IMR-90 (cell line): Measurements from ENCODE around the gene RHOT1. TPM values are rescaled to one million over a fixed set of nuclear protein-coding genes. Genes with fewer than 3 reads are reported as not detected.

Source experiments
- ATAC-seq: fragments of 200-7000 bp; cut with Tn5 transposase; 2 replicates; pipeline ENCODE4 v1.9.1; 2020; ENCODE audit warnings: low read depth, mild to moderate bottlenecking, moderate library complexity
- BruUV-seq: library from RNA; stranded (reverse); fragments of 400-500 nt; replicated peaks from 2 replicates; lab custom pipeline; 2021; lab: Mats Ljungman, UMichigan
- CTCF ChIA-PET: fragments of 300-600 bp; formaldehyde crosslinking; extraction: SDS; loops from one replicate; lab custom pipeline; 2021; ENCODE audit warnings: antibody characterized with exemption; lab: Yijun Ruan, JAX
- POLR2A ChIA-PET: fragments of 300-600 bp; sonication (Branson Sonifier 250); formaldehyde crosslinking; loops from one replicate; lab custom pipeline; 2022; ENCODE audit warnings: antibody characterized with exemption; ENCODE audit not compliant: unreplicated experiment; lab: Charles Lee
- DNase-seq: peaks from one replicate; pipeline ENCODE4 v3.0.0; 2013
- H2AFZ ChIP-seq: replicated peaks from 2 replicates; pipeline ENCODE3; 2013; ENCODE audit warnings: low read length, mild to moderate bottlenecking; ENCODE audit not compliant: poor library complexity
- H2AK5ac ChIP-seq: 2 replicates; pipeline ENCODE4 v1.6.1; 2013; ENCODE audit warnings: low read depth, low read length, inconsistent platforms
- H2AK9ac ChIP-seq: replicated peaks from 2 replicates; pipeline ENCODE3; 2013; ENCODE audit warnings: mild to moderate bottlenecking, low read depth, low read length, moderate library complexity; ENCODE audit not compliant: poor library complexity
- H2BK120ac ChIP-seq: 2 replicates; pipeline ENCODE4 v1.6.1; 2013; ENCODE audit warnings: low read depth, low read length, inconsistent platforms
- H2BK15ac ChIP-seq: 3 replicates; pipeline ENCODE4 v1.6.1; 2013; ENCODE audit warnings: low read depth, low read length, inconsistent platforms
- H2BK20ac ChIP-seq: 2 replicates; pipeline ENCODE4 v1.6.1; 2013; ENCODE audit warnings: low read depth, mild to moderate bottlenecking, inconsistent platforms, low read length, moderate library complexity
- H2BK5ac ChIP-seq: 2 replicates; pipeline ENCODE4 v1.6.1; 2013; ENCODE audit warnings: mild to moderate bottlenecking, low read depth, low read length, inconsistent platforms; ENCODE audit not compliant: poor library complexity, severe bottlenecking
- H3K14ac ChIP-seq: replicated peaks from 2 replicates; pipeline ENCODE4 v1.6.1; 2013; ENCODE audit warnings: low read depth, low read length, inconsistent platforms
- H3K18ac ChIP-seq: 2 replicates; pipeline ENCODE4 v1.6.1; 2013; ENCODE audit warnings: low read depth, low read length, control low read depth
- H3K23ac ChIP-seq: 2 replicates; pipeline ENCODE4 v1.6.1; 2013; ENCODE audit warnings: low read depth, low read length, inconsistent platforms
- H3K27ac ChIP-seq: 2 replicates; pipeline ENCODE4 v1.5.1; 2013; ENCODE audit warnings: mild to moderate bottlenecking, control low read depth, low read length; ENCODE audit not compliant: insufficient read depth
- H3K27me3 ChIP-seq: 2 replicates; pipeline ENCODE4 v1.6.1; 2013; ENCODE audit warnings: low read length; ENCODE audit not compliant: control insufficient read depth, insufficient read depth
- H3K36me3 ChIP-seq: 2 replicates; pipeline ENCODE4 v1.6.1; 2013; ENCODE audit warnings: low read length, mixed read lengths; ENCODE audit not compliant: control insufficient read depth, insufficient read depth
- H3K4ac ChIP-seq: 2 replicates; pipeline ENCODE4 v1.6.1; 2013; ENCODE audit warnings: low read depth, low read length, inconsistent platforms
- H3K4me1 ChIP-seq: 2 replicates; pipeline ENCODE4 v1.6.1; 2013; ENCODE audit warnings: low read length, mixed read lengths; ENCODE audit not compliant: control insufficient read depth, insufficient read depth
- H3K4me2 ChIP-seq: 2 replicates; pipeline ENCODE4 v1.6.1; 2013; ENCODE audit warnings: low read depth, mild to moderate bottlenecking, control low read depth, low read length, moderate library complexity
- H3K4me3 ChIP-seq: 2 replicates; pipeline ENCODE4 v1.5.1; 2013; ENCODE audit warnings: low read depth, mild to moderate bottlenecking, control low read depth, low read length, moderate library complexity; ENCODE audit not compliant: insufficient read depth
- H3K56ac ChIP-seq: 2 replicates; pipeline ENCODE4 v1.6.1; 2013; ENCODE audit warnings: low read length, inconsistent platforms; ENCODE audit not compliant: insufficient read depth; ENCODE audit errors: extremely low read depth
- H3K79me1 ChIP-seq, 2 experiments: 2 replicates each; pipeline ENCODE4 v1.6.1; 2013; ENCODE audit warnings: low read length in 2 of 2, inconsistent platforms in 1 of 2, low read depth in 1 of 2
- H3K9ac ChIP-seq: 2 replicates; pipeline ENCODE4 v1.6.1; 2013; ENCODE audit warnings: low read depth, low read length, control low read depth
- H3K9me1 ChIP-seq: 2 replicates; pipeline ENCODE4 v1.6.1; 2013; ENCODE audit warnings: low read length, inconsistent platforms; ENCODE audit not compliant: insufficient read depth
- H3K9me3 ChIP-seq: 2 replicates; pipeline ENCODE4 v1.6.1; 2013; ENCODE audit warnings: low read length; ENCODE audit not compliant: control insufficient read depth, insufficient read depth
- H4K20me1 ChIP-seq: 2 replicates; pipeline ENCODE4 v1.6.1; 2013; ENCODE audit warnings: low read length, inconsistent platforms; ENCODE audit not compliant: insufficient read depth
- H4K5ac ChIP-seq: 2 replicates; pipeline ENCODE4 v1.6.1; 2013; ENCODE audit warnings: mild to moderate bottlenecking, low read depth, low read length, control low read depth
- H4K8ac ChIP-seq, 2 experiments: 2 replicates each; pipeline ENCODE4 v1.6.1; 2013; ENCODE audit warnings: low read depth in 2 of 2, low read length in 2 of 2, control low read depth in 1 of 2, inconsistent platforms in 1 of 2
- H4K91ac ChIP-seq: 2 replicates; pipeline ENCODE4 v1.6.1; 2013; ENCODE audit warnings: low read depth, low read length, inconsistent platforms; ENCODE audit not compliant: insufficient read depth
- BHLHE40 ChIP-seq: fragments of 150-350 bp; IDR thresholded peaks from 2 replicates; pipeline ENCODE4 v1.6.1; 2016; ENCODE audit warnings: mild to moderate bottlenecking, low read depth, low read length
- CEBPB ChIP-seq: IDR thresholded peaks from 2 replicates; pipeline ENCODE4 v1.6.1; 2012; ENCODE audit warnings: low read depth, low read length, improper control_type of control experiment
- CHD1 ChIP-seq: IDR thresholded peaks from 2 replicates; pipeline ENCODE4 v1.6.1; 2012; ENCODE audit warnings: low read depth, low read length, improper control_type of control experiment
- CTCF ChIP-seq: conservative IDR thresholded peaks from 2 replicates; pipeline ENCODE4 v1.5.1; 2012; ENCODE audit warnings: mild to moderate bottlenecking, low read depth, low read length, improper control_type of control experiment
- ELK1 ChIP-seq: fragments of 150-350 bp; IDR thresholded peaks from 2 replicates; pipeline ENCODE4 v1.6.1; 2016; ENCODE audit warnings: low read depth, mild to moderate bottlenecking, low read length, moderate library complexity, borderline replicate concordance
- FOS ChIP-seq: fragments of 150-350 bp; IDR thresholded peaks from 2 replicates; pipeline ENCODE4 v1.6.1; 2016; ENCODE audit warnings: low read depth, low read length
- MAFK ChIP-seq: IDR thresholded peaks from 2 replicates; pipeline ENCODE4 v1.6.1; 2012; ENCODE audit warnings: low read depth, low read length, improper control_type of control experiment
- MAZ ChIP-seq: IDR thresholded peaks from 2 replicates; pipeline ENCODE4 v1.6.1; 2012; ENCODE audit warnings: low read depth, mild to moderate bottlenecking, low read length, improper control_type of control experiment, moderate library complexity, borderline replicate concordance
- MXI1 ChIP-seq: IDR thresholded peaks from 2 replicates; pipeline ENCODE4 v1.6.1; 2012; ENCODE audit warnings: low read depth, mild to moderate bottlenecking, low read length, moderate library complexity, borderline replicate concordance
- NFE2L2 ChIP-seq: fragments of 150-350 bp; IDR thresholded peaks from 2 replicates; pipeline ENCODE4 v1.6.1; 2016; ENCODE audit warnings: low read depth, mild to moderate bottlenecking, low read length
- POLR2A ChIP-seq: IDR thresholded peaks from 2 replicates; pipeline ENCODE4 v1.6.1; 2012; ENCODE audit warnings: mild to moderate bottlenecking, low read depth, low read length
- RAD21 ChIP-seq: IDR thresholded peaks from 2 replicates; pipeline ENCODE4 v1.6.1; 2012; ENCODE audit warnings: low read length, improper control_type of control experiment
- RCOR1 ChIP-seq: IDR thresholded peaks from 2 replicates; pipeline ENCODE4 v1.6.1; 2012; ENCODE audit warnings: mild to moderate bottlenecking, low read length, improper control_type of control experiment; ENCODE audit not compliant: insufficient replicate concordance
- RFX5 ChIP-seq: IDR thresholded peaks from 2 replicates; pipeline ENCODE4 v1.8.0; 2012; ENCODE audit warnings: low read depth, mild to moderate bottlenecking, low read length, moderate library complexity
- SMC3 ChIP-seq: fragments of 150-350 bp; IDR thresholded peaks from 2 replicates; pipeline ENCODE4 v1.6.1; 2016; ENCODE audit warnings: low read depth, mild to moderate bottlenecking, antibody characterized with exemption, low read length, moderate library complexity
- USF2 ChIP-seq: fragments of 150-350 bp; IDR thresholded peaks from 2 replicates; pipeline ENCODE4 v1.6.1; 2017; ENCODE audit warnings: mild to moderate bottlenecking, antibody characterized with exemption, low read length, low read depth
- WGBS, 2 experiments: methylation state at CpG; one replicate each; pipeline versions ENCODE4 v1.1.5 to v1.1.7; 2013; ENCODE audit warnings: missing lambda C conversion rate in 2 of 2; ENCODE audit not compliant: insufficient read length in 1 of 2; ENCODE audit errors: extremely low coverage in 2 of 2; 5-methylcytosine and 5-hydroxymethylcytosine counted together
- dilution Hi-C: fragments of 300-500 bp; cut with HindIII; formaldehyde crosslinking; loops from one replicate; pipeline ENCODE4 v1.14.3; 2018; ENCODE audit warnings: low sequenced_read_pairs; ENCODE audit not compliant: unreplicated experiment
- in situ Hi-C: fragments of 300-500 bp; cut with MboI; formaldehyde crosslinking; loops from 3 replicates; pipeline ENCODE4 v1.14.3; 2019; ENCODE audit warnings: low sequenced_read_pairs, inconsistent platforms, mixed read lengths
- intact Hi-C: fragments of 100-400 bp; cut with micrococcal nuclease; formaldehyde crosslinking; loops from 2 replicates; pipeline ENCODE4 v1.10.0; 2022
- polyA plus RNA-seq, 3 experiments: library from polyadenylated mRNA; depleted of rRNA; stranded (reverse); fragments of >200 nt; gene quantifications; 2 replicates each; pipeline ENCODE4 v1.2.3, GENCODE V29; 2012; ENCODE audit warnings: low replicate concordance in 1 of 3
- total RNA-seq: library from RNA; depleted of rRNA; stranded (reverse); fragments of >200 nt; gene quantifications from 2 replicates; pipeline ENCODE4 v1.2.3, GENCODE V29; 2012

Gene RHOT1
- total and polyA plus RNA-seq, 2 of the 4 experiments (the other 2 are of a cell fraction) = 27.4 to 27.6 TPM

GRCh38 chr17:32241640-32242039 is 99.3 kb downstream of the RHOT1 start:
- H4K5ac ChIP-seq = no peak overlapping the region
- no peak overlapping the region for H2BK5ac ChIP-seq
- no peak overlapping the region for H2AK5ac ChIP-seq
- WGBS, 2 experiments = no CpG with 5 or more reads among the region's 1 CpG
- no peak overlapping the region; the same call in 1 of the 2 replicates for H3K56ac ChIP-seq
- no peak overlapping the region for H3K18ac ChIP-seq
- no peak overlapping the region for H3K9ac ChIP-seq
- no peak overlapping the region for H2BK20ac ChIP-seq
- H2AK9ac ChIP-seq = no peak overlapping the region
- no peaks in the 10 kb centered on the region for H3K9me3 ChIP-seq
- H2AFZ ChIP-seq = no peak overlapping the region
- intact Hi-C loops = no loop called here
- no peaks in the 10 kb centered on the region for H3K36me3 ChIP-seq
- no peaks in the 10 kb centered on the region for H3K27me3 ChIP-seq
- dilution Hi-C loops = no loop called here
- no peak overlapping the region for H3K4me2 ChIP-seq
- no peak overlapping the region for H3K4me3 ChIP-seq
- no peak overlapping the region for H4K91ac ChIP-seq
- no peaks in the 10 kb centered on the region for H4K20me1 ChIP-seq
- no peak overlapping the region for H3K14ac ChIP-seq
- ChIA-PET CTCF (no interaction called here), POLR2A (no interaction called here)
- no peak overlapping the region for H2BK15ac ChIP-seq
- H3K23ac ChIP-seq = no peak overlapping the region
- H3K4me1 ChIP-seq = no peaks in the 10 kb centered on the region
- BruUV-seq = no TSS peak
- H2BK120ac ChIP-seq = no peak overlapping the region
- ATAC-seq (no peak), DNase-seq (no peak)
- TF ChIP-seq RAD21 (no peak), USF2 (no peak), FOS (no peak), NFE2L2 (no peak), MXI1 (no peak), MAFK (no peak), POLR2A (no peak), CTCF (no peak), ELK1 (no peak), RFX5 (no peak), RCOR1 (no peak), BHLHE40 (no peak), CHD1 (no peak), MAZ (no peak), CEBPB (no peak), SMC3 (no peak)
- no peak overlapping the region for H3K4ac ChIP-seq
- in situ Hi-C loops = no loop called here
- H4K8ac ChIP-seq = no peak overlapping the region
- H3K79me1 ChIP-seq = no peaks in the 10 kb centered on the region
- H3K27ac ChIP-seq = no peak overlapping the region
- no peaks in the 10 kb centered on the region for H3K9me1 ChIP-seq
